Adrenal gland (tissue), 5 donors: ENCODE results near the gene SMPX.

Source experiments
- CTCF ChIP-seq, 6 experiments: fragments of 450-650 bp in 4 of 6; fragments of 200-600 bp in 2 of 6; sonication (generic) in 1 of 6; IDR thresholded peaks; 1 replicate in 5 of 6; 2 replicates in 1 of 6; pipeline versions ENCODE4 v1.5.1 to v1.8.0; 2016 to 2021; ENCODE audit warnings: antibody characterized with exemption in 6 of 6, mild to moderate bottlenecking in 2 of 6, moderate library complexity in 1 of 6
- POLR2A ChIP-seq, 2 donors: fragments of 450-650 bp; IDR thresholded peaks; one replicate each; pipeline ENCODE4 v1.6.1; 2017; ENCODE audit warnings: antibody characterized with exemption in 2 of 2, mild to moderate bottlenecking in 2 of 2, moderate library complexity in 1 of 2
- donor health status: DM: no; HTN: no; CAD: no.

GRCh38 chrX:21675931-21676330 is 82.0 kb downstream of the SMPX start:
- no peak for TF ChIP-seq POLR2A (IDR thresholded peaks at IDR 0.05)
- no peak for TF ChIP-seq CTCF (IDR thresholded peaks at IDR 0.05)
